HepG2 (cell line): ENCODE results near the gene GAS2L1. TPM values are rescaled to one million over a fixed set of nuclear protein-coding genes. Genes with fewer than 3 reads are reported as not detected.

ENCODE experiments used
- ATAC-seq: fragments of 200-7000 bp; cut with Tn5 transposase; 3 replicates; pipeline ENCODE4 v1.9.1; 2020; ENCODE audit warnings: mild to moderate bottlenecking, moderate library complexity
- BruUV-seq: library from RNA; stranded (reverse); fragments of 400-500 nt; replicated peaks from 2 replicates; lab custom pipeline; 2021; lab: Mats Ljungman, UMichigan
- CTCF ChIA-PET: fragments of 300-600 bp; formaldehyde crosslinking; extraction: SDS; loops from one replicate; lab custom pipeline; 2021; ENCODE audit warnings: low total read pairs, inconsistent platforms, low intra/inter-chr PET ratio; lab: Yijun Ruan, JAX
- POLR2A ChIA-PET: fragments of 350-600 bp; sonication (Branson Sonifier 250); formaldehyde crosslinking; loops from one replicate; lab custom pipeline; 2020; ENCODE audit warnings: antibody characterized with exemption, inconsistent platforms; lab: Yijun Ruan, JAX
- DNase-seq: peaks from one replicate; pipeline ENCODE4 v3.0.0-alpha.2; 2015; ENCODE audit warnings: low spot score
- FAIRE-seq: peaks from 3 replicates; lab custom pipeline; 2011; peaks lifted over from hg19 to GRCh38; lab: Jason Lieb, UNC
- H2AFZ ChIP-seq: one replicate; pipeline ENCODE4 v1.6.1; 2011; ENCODE audit warnings: low read length, inconsistent platforms
- H3K27ac ChIP-seq: fragments of 300-600 bp; 3 replicates; pipeline ENCODE4 v1.8.0; 2011; ENCODE audit warnings: mixed run types, mild to moderate bottlenecking, mixed read lengths, low read length, inconsistent platforms; ENCODE audit not compliant: insufficient read depth; ENCODE audit errors: extremely low read length
- H3K27me3 ChIP-seq, 2 experiments: fragments of 200-600 bp in 1 of 2; 2 replicates in 1 of 2; 3 replicates in 1 of 2; pipeline versions ENCODE4 v1.6.0 to v1.8.0; 2011; ENCODE audit warnings: low read length in 2 of 2, mild to moderate bottlenecking in 2 of 2, moderate library complexity in 2 of 2, inconsistent platforms in 1 of 2; ENCODE audit not compliant: insufficient read depth in 2 of 2, control insufficient read depth in 1 of 2
- H3K36me3 ChIP-seq, 2 experiments: fragments of 200-600 bp in 1 of 2; replicated peaks in 1 of 2; 2 replicates in 1 of 2; 3 replicates in 1 of 2; pipeline versions ENCODE4 v1.5.1 to v1.8.0; 2011; ENCODE audit warnings: low read length in 2 of 2, inconsistent platforms in 1 of 2; ENCODE audit not compliant: insufficient read depth in 2 of 2, control insufficient read depth in 1 of 2
- H3K4me1 ChIP-seq: 2 replicates; pipeline ENCODE4 v1.5.1; 2012; ENCODE audit warnings: low read length, inconsistent platforms; ENCODE audit not compliant: insufficient read depth
- H3K4me2 ChIP-seq: 2 replicates; pipeline ENCODE4 v1.6.0; 2011; ENCODE audit warnings: low read depth, low read length, inconsistent platforms
- H3K4me3 ChIP-seq, 3 experiments: fragments of 200-600 bp in 1 of 3; sonication (generic), shearing (Covaris generic) in 1 of 3; replicated peaks in 1 of 3; 2 replicates each; pipeline ENCODE4 v1.5.1; 2011 to 2016; ENCODE audit warnings: low read length in 3 of 3, inconsistent platforms in 2 of 3, low read depth in 2 of 3, mild to moderate bottlenecking in 2 of 3, control low read depth in 1 of 3, mixed read lengths in 1 of 3; ENCODE audit not compliant: insufficient read depth in 1 of 3
- H3K79me2 ChIP-seq: one replicate; pipeline ENCODE4 v1.6.1; 2011; ENCODE audit warnings: low read length, inconsistent platforms; ENCODE audit not compliant: insufficient read depth
- H3K9ac ChIP-seq: 2 replicates; pipeline ENCODE4 v1.6.0; 2011; ENCODE audit warnings: mild to moderate bottlenecking, low read depth, low read length, inconsistent platforms; ENCODE audit not compliant: insufficient read depth
- H3K9me3 ChIP-seq: 2 replicates; pipeline ENCODE4 v1.5.1; 2012; ENCODE audit warnings: mild to moderate bottlenecking, low read length
- H4K20me1 ChIP-seq: 2 replicates; pipeline ENCODE4 v1.6.0; 2011; ENCODE audit warnings: inconsistent platforms, mild to moderate bottlenecking, low read length, moderate library complexity; ENCODE audit not compliant: insufficient read depth
- HOXA3 ChIP-seq: sonication (generic); formaldehyde crosslinking; IDR thresholded peaks from 2 replicates; pipeline ENCODE4 v1.5.0; 2020; ENCODE audit warnings: missing genetic modification reagents
- RELA ChIP-seq: sonication (generic); formaldehyde crosslinking; IDR thresholded peaks from 2 replicates; pipeline ENCODE4 v1.4.0; 2020; ENCODE audit warnings: missing genetic modification reagents
- SOX13 ChIP-seq, 3 experiments: fragments of 450-650 bp in 1 of 3; sonication (generic) in 1 of 3; formaldehyde crosslinking in 1 of 3; IDR thresholded peaks in 2 of 3; conservative IDR thresholded peaks in 1 of 3; 2 replicates each; pipeline versions ENCODE4 v1.5.0 to v1.6.1; 2016 to 2020; ENCODE audit warnings: antibody characterized with exemption in 1 of 3, mild to moderate bottlenecking in 1 of 3, missing compliant biosample characterization in 1 of 3, missing genetic modification reagents in 1 of 3, moderate library complexity in 1 of 3
- SOX5 ChIP-seq: IDR thresholded peaks from 2 replicates; pipeline ENCODE4 v1.6.1; 2016; ENCODE audit warnings: borderline replicate concordance
- ZFY ChIP-seq: sonication (generic); formaldehyde crosslinking; IDR thresholded peaks from 2 replicates; pipeline ENCODE4 v1.4.0; 2020; ENCODE audit warnings: missing genetic modification reagents
- ZNF367 ChIP-seq: sonication (generic); formaldehyde crosslinking; IDR thresholded peaks from 2 replicates; pipeline ENCODE4 v1.4.0; 2020; ENCODE audit warnings: missing genetic modification reagents, borderline replicate concordance
- ZNF562 ChIP-seq: sonication (generic); formaldehyde crosslinking; IDR thresholded peaks from 2 replicates; pipeline ENCODE4 v1.8.0; 2022; ENCODE audit warnings: missing genetic modification reagents, borderline replicate concordance
- ZNF768 ChIP-seq: sonication (generic); formaldehyde crosslinking; IDR thresholded peaks from 2 replicates; pipeline ENCODE4 v1.4.0; 2020; ENCODE audit warnings: missing genetic modification reagents
- WGBS: methylation state at CpG from one replicate; pipeline ENCODE4 v1.1.6; 2017; ENCODE audit warnings: low lambda C conversion rate; 5-methylcytosine and 5-hydroxymethylcytosine counted together
- in situ Hi-C: cut with HindIII; loops from 2 replicates; pipeline ENCODE4 v1.10.0; 2017; ENCODE audit warnings: low pct_unique_long_range_greater_than_20kb; ENCODE audit not compliant: extremely low pct_ligation_motif_present
- intact Hi-C: fragments of 100-400 bp; cut with micrococcal nuclease; formaldehyde crosslinking; loops from one replicate; pipeline ENCODE4 v1.10.0; 2022; ENCODE audit not compliant: unreplicated experiment
- polyA plus RNA-seq, 8 experiments: library from polyadenylated mRNA; depleted of rRNA in 3 of 8; stranded (reverse) in 7 of 8; unstranded in 1 of 8; fragments of >200 nt; fragmentation: Illumina TruSeq in 4 of 8; extraction: Trizol in 4 of 8; gene quantifications; 2 replicates each; pipeline versions ENCODE4 v1.2.1 to v1.2.3, GENCODE V29; 2011 to 2016; ENCODE audit warnings: low read depth in 4 of 8, missing spikeins in 1 of 8, mixed read lengths in 1 of 8; ENCODE audit not compliant: insufficient read depth in 1 of 8
- total RNA-seq, 5 experiments: library from RNA; depleted of rRNA; stranded (reverse); fragments of >200 nt; fragmentation: Illumina TruSeq; extraction: Trizol; gene quantifications; 2 replicates each; pipeline ENCODE4 v1.2.3, GENCODE V29; 2016; ENCODE audit warnings: low read depth in 1 of 5
- TF ChIP-seq, protein P1 (sequence below): sonication (generic); formaldehyde crosslinking; IDR thresholded peaks from 2 replicates; pipeline ENCODE4 v1.5.0; 2020; ENCODE audit warnings: mild to moderate bottlenecking, missing genetic modification reagents, moderate library complexity
- TF ChIP-seq, protein P2 (sequence below): IDR thresholded peaks from 2 replicates; pipeline ENCODE4 v1.6.1; 2016; ENCODE audit warnings: low read depth, borderline replicate concordance
- TF ChIP-seq, protein P3 (sequence below): sonication (generic); formaldehyde crosslinking; conservative IDR thresholded peaks from 2 replicates; pipeline ENCODE4 v1.4.0; 2020; ENCODE audit warnings: missing genetic modification reagents
- TF ChIP-seq, protein P4 (sequence below): sonication (generic); formaldehyde crosslinking; conservative IDR thresholded peaks from 2 replicates; pipeline ENCODE4 v1.4.0; 2020; ENCODE audit warnings: missing genetic modification reagents
- TF ChIP-seq, protein P5 (sequence below): sonication (generic); formaldehyde crosslinking; IDR thresholded peaks from 2 replicates; pipeline ENCODE4 v1.8.0; 2022; ENCODE audit warnings: mild to moderate bottlenecking, missing genetic modification reagents, moderate library complexity
- TF ChIP-seq, protein P6 (sequence below): sonication (generic); formaldehyde crosslinking; IDR thresholded peaks from 2 replicates; pipeline ENCODE4 v1.8.0; 2022; ENCODE audit warnings: missing genetic modification reagents, mild to moderate bottlenecking, inconsistent platforms, borderline replicate concordance

Gene GAS2L1
- total and polyA plus RNA-seq, 2 of the 13 experiments (the other 11 are each of a cell fraction or from before 2014, with no cell fraction given): 1.8 to 3.3 TPM

DNA sequence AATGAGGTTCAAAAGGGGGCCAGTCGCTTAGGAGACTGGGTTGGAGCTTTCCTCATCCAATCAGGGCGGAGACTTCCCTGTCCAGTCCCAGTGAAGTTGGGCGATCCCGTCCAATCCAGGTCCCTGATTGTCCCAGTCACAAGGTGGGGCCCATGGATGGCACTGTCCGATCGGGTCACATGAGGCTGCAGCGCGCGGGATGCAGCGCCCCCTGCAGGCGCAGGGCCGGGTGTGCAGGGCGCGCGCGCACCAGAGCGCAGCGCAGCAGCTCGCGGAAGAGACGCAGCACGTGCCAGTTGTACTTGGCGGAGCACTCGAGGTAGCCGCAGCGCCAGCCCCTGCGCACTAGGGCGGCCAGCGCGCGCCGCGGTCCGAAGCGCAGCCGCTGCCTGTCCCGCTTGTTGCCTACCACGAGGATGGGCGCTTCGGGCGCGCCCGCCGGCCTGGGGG, 6.7 kb downstream of the GAS2L1 start:
- no peaks in the 10 kb centered on the region for H3K9me3 ChIP-seq
- ChIA-PET CTCF (no interaction called here), POLR2A (no interaction called here)
- no peak overlapping the region for H2AFZ ChIP-seq
- ATAC-seq: no peak
- no peaks in the 10 kb centered on the region for H3K79me2 ChIP-seq
- DNase-seq: no peak
- no peak overlapping the region for H3K9ac ChIP-seq
- H3K27me3 ChIP-seq: peaks cover 7 to 41% of the 10 kb centered on the region in 2 experiments
- no peak overlapping the region for H3K27ac ChIP-seq
- H3K4me3 ChIP-seq: peak overlapping the region in 1 of 3 experiments; percentile 70; a peak in 1 of 6 replicates
- in situ Hi-C loops: no loop called here
- intact Hi-C loops: no loop called here
- whole genome bisulfite sequencing: 83% methylated on average over 9 of the region's 44 CpGs
- H4K20me1 ChIP-seq: no peaks in the 10 kb centered on the region; the same call in 1 of the 2 replicates
- peaks cover 49% of the 10 kb centered on the region for H3K4me1 ChIP-seq
- FAIRE-seq: no peak
- H3K36me3 ChIP-seq: no peaks in the 10 kb centered on the region
- H3K4me2 ChIP-seq: peak overlapping the region; percentile 73; the same call in 1 of the 2 replicates
- BruUV-seq: no TSS peak
- TF ChIP-seq SOX13 (IDR thresholded peaks at IDR 0.05) (no peak), SOX13 (CRISPR knock-in tag; conservative IDR thresholded peaks at IDR 0.05 in 1 of 2, IDR thresholded peaks at IDR 0.05 in 1 of 2) (no peak), HOXA3 (CRISPR knock-in tag) (peak; percentile 86), ZNF367 (no peak), ZNF562 (CRISPR knock-in tag) (no peak), RELA (CRISPR knock-in tag) (no peak), ZFY (CRISPR knock-in tag) (peak; percentile 17; the same call in 1 of the 2 replicates), SOX5 (no peak), ZNF768 (CRISPR knock-in tag) (peak; percentile 33; the same call in 1 of the 2 replicates)
- TF ChIP-seq, protein P1, sequence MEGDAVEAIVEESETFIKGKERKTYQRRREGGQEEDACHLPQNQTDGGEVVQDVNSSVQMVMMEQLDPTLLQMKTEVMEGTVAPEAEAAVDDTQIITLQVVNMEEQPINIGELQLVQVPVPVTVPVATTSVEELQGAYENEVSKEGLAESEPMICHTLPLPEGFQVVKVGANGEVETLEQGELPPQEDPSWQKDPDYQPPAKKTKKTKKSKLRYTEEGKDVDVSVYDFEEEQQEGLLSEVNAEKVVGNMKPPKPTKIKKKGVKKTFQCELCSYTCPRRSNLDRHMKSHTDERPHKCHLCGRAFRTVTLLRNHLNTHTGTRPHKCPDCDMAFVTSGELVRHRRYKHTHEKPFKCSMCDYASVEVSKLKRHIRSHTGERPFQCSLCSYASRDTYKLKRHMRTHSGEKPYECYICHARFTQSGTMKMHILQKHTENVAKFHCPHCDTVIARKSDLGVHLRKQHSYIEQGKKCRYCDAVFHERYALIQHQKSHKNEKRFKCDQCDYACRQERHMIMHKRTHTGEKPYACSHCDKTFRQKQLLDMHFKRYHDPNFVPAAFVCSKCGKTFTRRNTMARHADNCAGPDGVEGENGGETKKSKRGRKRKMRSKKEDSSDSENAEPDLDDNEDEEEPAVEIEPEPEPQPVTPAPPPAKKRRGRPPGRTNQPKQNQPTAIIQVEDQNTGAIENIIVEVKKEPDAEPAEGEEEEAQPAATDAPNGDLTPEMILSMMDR: peak; percentile 46
- TF ChIP-seq, protein P2, sequence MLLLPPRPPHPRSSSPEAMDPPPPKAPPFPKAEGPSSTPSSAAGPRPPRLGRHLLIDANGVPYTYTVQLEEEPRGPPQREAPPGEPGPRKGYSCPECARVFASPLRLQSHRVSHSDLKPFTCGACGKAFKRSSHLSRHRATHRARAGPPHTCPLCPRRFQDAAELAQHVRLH (CRISPR knock-in tag): no peak
- TF ChIP-seq, protein P3, sequence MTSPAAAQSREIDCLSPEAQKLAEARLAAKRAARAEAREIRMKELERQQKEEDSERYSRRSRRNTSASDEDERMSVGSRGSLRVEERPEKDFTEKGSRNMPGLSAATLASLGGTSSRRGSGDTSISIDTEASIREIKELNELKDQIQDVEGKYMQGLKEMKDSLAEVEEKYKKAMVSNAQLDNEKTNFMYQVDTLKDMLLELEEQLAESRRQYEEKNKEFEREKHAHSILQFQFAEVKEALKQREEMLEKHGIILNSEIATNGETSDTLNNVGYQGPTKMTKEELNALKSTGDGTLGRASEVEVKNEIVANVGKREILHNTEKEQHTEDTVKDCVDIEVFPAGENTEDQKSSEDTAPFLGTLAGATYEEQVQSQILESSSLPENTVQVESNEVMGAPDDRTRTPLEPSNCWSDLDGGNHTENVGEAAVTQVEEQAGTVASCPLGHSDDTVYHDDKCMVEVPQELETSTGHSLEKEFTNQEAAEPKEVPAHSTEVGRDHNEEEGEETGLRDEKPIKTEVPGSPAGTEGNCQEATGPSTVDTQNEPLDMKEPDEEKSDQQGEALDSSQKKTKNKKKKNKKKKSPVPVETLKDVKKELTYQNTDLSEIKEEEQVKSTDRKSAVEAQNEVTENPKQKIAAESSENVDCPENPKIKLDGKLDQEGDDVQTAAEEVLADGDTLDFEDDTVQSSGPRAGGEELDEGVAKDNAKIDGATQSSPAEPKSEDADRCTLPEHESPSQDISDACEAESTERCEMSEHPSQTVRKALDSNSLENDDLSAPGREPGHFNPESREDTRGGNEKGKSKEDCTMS (CRISPR knock-in tag): no peak
- TF ChIP-seq, protein P4, sequence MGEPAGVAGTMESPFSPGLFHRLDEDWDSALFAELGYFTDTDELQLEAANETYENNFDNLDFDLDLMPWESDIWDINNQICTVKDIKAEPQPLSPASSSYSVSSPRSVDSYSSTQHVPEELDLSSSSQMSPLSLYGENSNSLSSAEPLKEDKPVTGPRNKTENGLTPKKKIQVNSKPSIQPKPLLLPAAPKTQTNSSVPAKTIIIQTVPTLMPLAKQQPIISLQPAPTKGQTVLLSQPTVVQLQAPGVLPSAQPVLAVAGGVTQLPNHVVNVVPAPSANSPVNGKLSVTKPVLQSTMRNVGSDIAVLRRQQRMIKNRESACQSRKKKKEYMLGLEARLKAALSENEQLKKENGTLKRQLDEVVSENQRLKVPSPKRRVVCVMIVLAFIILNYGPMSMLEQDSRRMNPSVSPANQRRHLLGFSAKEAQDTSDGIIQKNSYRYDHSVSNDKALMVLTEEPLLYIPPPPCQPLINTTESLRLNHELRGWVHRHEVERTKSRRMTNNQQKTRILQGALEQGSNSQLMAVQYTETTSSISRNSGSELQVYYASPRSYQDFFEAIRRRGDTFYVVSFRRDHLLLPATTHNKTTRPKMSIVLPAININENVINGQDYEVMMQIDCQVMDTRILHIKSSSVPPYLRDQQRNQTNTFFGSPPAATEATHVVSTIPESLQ: no peak
- TF ChIP-seq, protein P5, sequence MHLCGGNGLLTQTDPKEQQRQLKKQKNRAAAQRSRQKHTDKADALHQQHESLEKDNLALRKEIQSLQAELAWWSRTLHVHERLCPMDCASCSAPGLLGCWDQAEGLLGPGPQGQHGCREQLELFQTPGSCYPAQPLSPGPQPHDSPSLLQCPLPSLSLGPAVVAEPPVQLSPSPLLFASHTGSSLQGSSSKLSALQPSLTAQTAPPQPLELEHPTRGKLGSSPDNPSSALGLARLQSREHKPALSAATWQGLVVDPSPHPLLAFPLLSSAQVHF (CRISPR knock-in tag): no peak
- TF ChIP-seq, protein P6, sequence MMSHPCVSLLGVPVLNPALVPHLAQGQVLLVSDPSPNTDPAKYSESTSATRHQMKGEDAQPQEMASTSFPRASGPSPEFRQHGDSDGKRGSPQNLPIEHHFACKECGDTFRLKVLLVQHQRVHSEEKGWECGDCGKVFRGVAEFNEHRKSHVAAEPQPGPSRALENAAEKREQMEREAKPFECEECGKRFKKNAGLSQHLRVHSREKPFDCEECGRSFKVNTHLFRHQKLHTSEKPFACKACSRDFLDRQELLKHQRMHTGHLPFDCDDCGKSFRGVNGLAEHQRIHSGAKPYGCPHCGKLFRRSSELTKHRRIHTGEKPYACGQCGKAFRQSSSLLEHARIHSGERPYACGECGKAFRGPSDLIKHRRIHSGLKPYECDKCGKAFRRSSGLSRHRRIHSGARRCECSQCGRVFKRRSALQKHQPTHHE (CRISPR knock-in tag): no peak
